ENCODE measurements around the gene SLC36A2. TPM values are rescaled to one million over a fixed set of nuclear protein-coding genes. Genes with fewer than 3 reads are reported as not detected.
"Not testable (repeated sequence)": the region's sequence is repeated elsewhere in the genome, so short reads cannot be mapped to it uniquely, and the experiment has no call there.

Gene SLC36A2
- total RNA-seq, 1 donor from 2014 or later: not detected

GRCh38 chr5:151315998-151316597 lies 31.3 kb downstream of the SLC36A2 start:
- H3K27me3 ChIP-seq (ENCODE audit: control insufficient read depth, insufficient read depth, low read length): no peaks in the 10 kb centered on the region
- no peak for DNase-seq (ENCODE audit: low read depth)
- no peaks in the 10 kb centered on the region for H3K36me3 ChIP-seq (ENCODE audit: control insufficient read depth, insufficient read depth, low read length)
- no peak overlapping the region for H3K4me3 ChIP-seq (ENCODE audit: low read depth, low read length)
- TF ChIP-seq, protein P1, sequence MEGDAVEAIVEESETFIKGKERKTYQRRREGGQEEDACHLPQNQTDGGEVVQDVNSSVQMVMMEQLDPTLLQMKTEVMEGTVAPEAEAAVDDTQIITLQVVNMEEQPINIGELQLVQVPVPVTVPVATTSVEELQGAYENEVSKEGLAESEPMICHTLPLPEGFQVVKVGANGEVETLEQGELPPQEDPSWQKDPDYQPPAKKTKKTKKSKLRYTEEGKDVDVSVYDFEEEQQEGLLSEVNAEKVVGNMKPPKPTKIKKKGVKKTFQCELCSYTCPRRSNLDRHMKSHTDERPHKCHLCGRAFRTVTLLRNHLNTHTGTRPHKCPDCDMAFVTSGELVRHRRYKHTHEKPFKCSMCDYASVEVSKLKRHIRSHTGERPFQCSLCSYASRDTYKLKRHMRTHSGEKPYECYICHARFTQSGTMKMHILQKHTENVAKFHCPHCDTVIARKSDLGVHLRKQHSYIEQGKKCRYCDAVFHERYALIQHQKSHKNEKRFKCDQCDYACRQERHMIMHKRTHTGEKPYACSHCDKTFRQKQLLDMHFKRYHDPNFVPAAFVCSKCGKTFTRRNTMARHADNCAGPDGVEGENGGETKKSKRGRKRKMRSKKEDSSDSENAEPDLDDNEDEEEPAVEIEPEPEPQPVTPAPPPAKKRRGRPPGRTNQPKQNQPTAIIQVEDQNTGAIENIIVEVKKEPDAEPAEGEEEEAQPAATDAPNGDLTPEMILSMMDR (IDR thresholded peaks at IDR 0.05; ENCODE audit: insufficient read depth, low read length, poor library complexity, severe bottlenecking): peak; percentile 93

GRCh38 chr5:151313357-151313756 lies 34.0 kb downstream of the SLC36A2 start:
- H3K4me3 ChIP-seq (ENCODE audit: low read depth, low read length): no peak overlapping the region
- no peak for DNase-seq (ENCODE audit: low read depth)
- no peaks in the 10 kb centered on the region for H3K36me3 ChIP-seq (ENCODE audit: control insufficient read depth, insufficient read depth, low read length)
- TF ChIP-seq, protein P1 (IDR thresholded peaks at IDR 0.05; ENCODE audit: insufficient read depth, low read length, poor library complexity, severe bottlenecking): no peak
- no peaks in the 10 kb centered on the region for H3K27me3 ChIP-seq (ENCODE audit: control insufficient read depth, insufficient read depth, low read length)

GRCh38 chr5:151312756-151313324 lies 34.5 kb downstream of the SLC36A2 start:
- Histone ChIP-seq H3K4me3 (ENCODE audit: low read depth, low read length) (no peak overlapping the region), H3K27me3 (ENCODE audit: control insufficient read depth, insufficient read depth, low read length) (no peaks in the 10 kb centered on the region), H3K36me3 (ENCODE audit: control insufficient read depth, insufficient read depth, low read length) (no peaks in the 10 kb centered on the region)
- DNase-seq (ENCODE audit: low read depth): no peak
- TF ChIP-seq, protein P1 (IDR thresholded peaks at IDR 0.05; ENCODE audit: insufficient read depth, low read length, poor library complexity, severe bottlenecking): no peak

DNA sequence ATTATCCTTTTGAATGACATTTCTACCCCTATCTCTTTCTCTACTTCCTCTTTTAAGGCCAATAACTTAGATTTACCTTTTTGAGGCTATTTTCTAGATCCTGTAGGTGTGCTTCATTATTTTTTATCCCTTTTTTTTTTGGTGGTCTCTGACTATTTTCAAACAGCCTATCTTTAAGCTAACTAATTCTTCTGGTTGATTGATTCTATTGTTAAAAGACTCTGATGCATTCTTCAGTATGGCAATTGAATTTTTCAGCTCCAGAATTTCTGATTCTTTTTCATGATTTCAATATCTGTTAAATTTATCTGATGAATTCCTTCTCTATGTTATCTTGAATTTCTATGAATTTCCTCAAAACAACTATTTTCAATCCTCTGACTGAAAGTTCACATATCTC lies 36.4 kb downstream of the SLC36A2 start:
- Histone ChIP-seq H3K36me3 (ENCODE audit: control insufficient read depth, insufficient read depth, low read length) (no peaks in the 10 kb centered on the region), H3K4me3 (ENCODE audit: low read depth, low read length) (no peak overlapping the region), H3K27me3 (ENCODE audit: control insufficient read depth, insufficient read depth, low read length) (no peaks in the 10 kb centered on the region)
- TF ChIP-seq, protein P1 (IDR thresholded peaks at IDR 0.05; ENCODE audit: insufficient read depth, low read length, poor library complexity, severe bottlenecking): no peak
- DNase-seq (ENCODE audit: low read depth): no peak

DNA sequence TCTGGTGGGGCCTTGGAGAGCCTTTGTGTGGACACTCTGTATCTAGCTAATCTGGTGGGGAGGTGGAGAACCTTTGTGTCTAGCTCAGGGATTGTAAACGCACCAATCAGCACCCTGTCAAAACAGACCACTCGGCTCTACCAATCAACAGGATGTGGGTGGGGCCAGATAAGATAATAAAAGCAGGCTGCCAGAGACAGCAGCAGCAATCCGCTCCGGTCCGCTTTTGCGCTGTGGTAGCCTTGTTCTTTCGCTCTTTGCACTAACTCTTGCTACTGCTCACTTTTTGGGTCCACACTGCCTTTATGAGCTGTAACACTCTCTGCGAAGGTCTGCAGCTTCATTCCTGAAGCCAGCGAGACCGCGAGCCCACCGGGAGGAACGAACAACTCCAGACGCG lies 37.5 kb downstream of the SLC36A2 start:
- DNase-seq (ENCODE audit: low read depth): not testable (repeated sequence)

GRCh38 chr5:151309266-151309665 lies 38.1 kb downstream of the SLC36A2 start:
- H3K27me3 ChIP-seq (ENCODE audit: control insufficient read depth, insufficient read depth, low read length); H3K4me3 ChIP-seq (ENCODE audit: low read depth, low read length); H3K36me3 ChIP-seq (ENCODE audit: control insufficient read depth, insufficient read depth, low read length); DNase-seq (ENCODE audit: low read depth): not testable (repeated sequence)

More for the DNA sequence above, 37.5 kb downstream of the SLC36A2 start:
- H3K36me3 ChIP-seq (ENCODE audit: control insufficient read depth, insufficient read depth, low read length); H3K4me3 ChIP-seq (ENCODE audit: low read depth, low read length); H3K27me3 ChIP-seq (ENCODE audit: control insufficient read depth, insufficient read depth, low read length): not testable (repeated sequence)

DNA sequence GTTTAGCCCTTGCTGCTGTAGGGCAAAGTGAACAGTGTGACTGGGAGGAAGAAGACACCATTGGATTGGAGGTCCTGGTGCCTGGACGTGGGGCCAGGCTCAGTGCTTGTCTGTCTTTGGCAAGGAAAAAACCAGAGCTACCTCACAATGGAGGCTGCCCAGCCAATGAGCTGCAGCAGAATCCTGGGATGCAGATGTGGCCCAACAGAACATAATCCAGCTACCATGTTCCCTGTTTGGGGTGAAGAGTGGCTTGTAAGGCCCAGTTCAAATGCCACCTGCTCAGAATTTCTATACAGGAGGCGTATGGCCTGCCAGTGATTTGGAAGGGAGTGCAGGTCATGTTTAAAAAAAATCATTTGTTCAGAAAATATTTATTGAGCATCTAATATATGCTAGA lies 43.7 kb downstream of the SLC36A2 start, which contains the start of gene SLC36A3:
Gene SLC36A3, minus strand, starts transcription at position 101 of the 400 bp plus-strand sequence. CDS start 412 bp downstream, outside the sequence.
- Histone ChIP-seq H3K36me3 (ENCODE audit: control insufficient read depth, insufficient read depth, low read length) (no peaks in the 10 kb centered on the region), H3K27me3 (ENCODE audit: control insufficient read depth, insufficient read depth, low read length) (peaks cover 5% of the 10 kb centered on the region), H3K4me3 (ENCODE audit: low read depth, low read length) (no peak within 1 kb of the TSS)
- no peak for DNase-seq (ENCODE audit: low read depth)
- TF ChIP-seq, protein P1 (IDR thresholded peaks at IDR 0.05; ENCODE audit: insufficient read depth, low read length, poor library complexity, severe bottlenecking): no peak
